ENCODE measurements around the gene KCNMA1.

The KCNMA1 gene

GRCh38 chr10:77240706-77241349, 396.8 kb downstream of the KCNMA1 start:
- DNase-seq (ENCODE audit: low read depth) = no peak

DNA sequence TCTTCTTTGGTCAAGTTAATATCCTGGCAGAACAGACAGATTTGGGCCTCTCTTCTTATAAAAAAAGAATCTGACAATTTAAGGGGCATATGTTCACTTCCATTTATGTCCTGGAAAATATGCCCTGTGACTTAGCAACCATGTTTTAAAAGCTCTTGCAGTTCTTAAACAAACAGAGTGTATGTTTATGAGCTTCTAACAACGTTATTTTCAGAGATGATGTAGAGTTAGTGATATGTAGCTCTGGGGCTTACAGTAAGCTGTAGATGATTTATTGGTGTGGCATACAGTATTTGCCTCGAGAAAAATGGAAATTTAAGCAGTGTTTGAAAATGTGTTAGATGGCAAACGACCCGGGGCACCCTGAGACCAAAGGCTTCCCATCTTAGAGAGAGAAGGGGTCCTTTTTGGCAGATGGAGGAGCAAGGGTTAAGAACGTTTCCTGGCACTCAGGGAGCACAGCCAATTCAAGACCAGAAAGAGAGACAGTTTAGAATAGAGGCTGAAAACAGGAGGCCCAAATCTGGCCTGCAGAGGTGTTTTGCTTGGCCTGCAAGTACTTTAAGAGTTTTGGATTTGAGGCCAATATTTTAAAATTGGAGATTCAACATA, 397.5 kb downstream of the KCNMA1 start:
- no peak for DNase-seq (ENCODE audit: low read depth)

DNA sequence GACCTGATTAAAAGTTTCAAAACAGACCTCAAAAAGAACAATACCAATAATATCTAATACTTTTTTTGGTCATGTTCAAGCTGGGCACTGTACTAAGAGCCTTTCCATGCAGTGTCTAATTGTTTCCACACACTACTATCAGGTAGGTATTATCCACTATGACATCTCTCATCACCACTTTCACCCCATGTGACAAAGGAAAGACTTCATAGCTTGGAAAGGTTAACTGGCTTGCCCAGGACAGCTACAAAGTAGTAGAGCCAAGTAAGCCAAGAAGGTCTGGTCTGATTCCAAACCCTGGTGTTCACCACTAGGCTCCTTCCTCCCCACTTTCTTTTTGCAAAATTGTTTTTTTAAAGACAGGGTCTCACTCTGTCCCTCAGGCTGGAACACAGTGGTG, 400.5 kb downstream of the KCNMA1 start:
- no peak for DNase-seq (ENCODE audit: low read depth)

DNA sequence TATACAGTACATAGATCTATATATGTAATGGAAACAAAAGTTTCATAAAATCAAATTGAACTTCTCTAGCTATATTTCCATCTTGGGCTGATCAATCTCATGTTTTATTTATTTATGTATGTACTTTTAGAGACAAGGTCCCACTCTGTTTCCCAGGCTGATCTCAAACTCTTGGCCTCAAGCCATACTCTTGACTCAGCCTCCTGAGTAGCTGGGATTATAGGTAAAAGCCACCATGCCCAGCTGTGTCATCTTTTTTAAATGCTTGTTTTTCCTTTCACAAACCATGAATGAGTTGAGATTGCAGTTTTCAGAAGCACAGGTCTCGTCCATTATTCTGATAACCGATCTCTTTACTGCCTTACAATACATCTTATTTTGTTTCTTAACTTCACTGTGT, 400.9 kb downstream of the KCNMA1 start:
- DNase-seq (ENCODE audit: low read depth) = peak; percentile 54

GRCh38 chr10:77236029-77236428, 401.6 kb downstream of the KCNMA1 start:
- DNase-seq (ENCODE audit: low read depth) = no peak

- no peak for DNase-seq (ENCODE audit: low read depth)
Observed at GRCh38 chr10:77234599-77234998, 403.0 kb downstream of the KCNMA1 start.

DNA sequence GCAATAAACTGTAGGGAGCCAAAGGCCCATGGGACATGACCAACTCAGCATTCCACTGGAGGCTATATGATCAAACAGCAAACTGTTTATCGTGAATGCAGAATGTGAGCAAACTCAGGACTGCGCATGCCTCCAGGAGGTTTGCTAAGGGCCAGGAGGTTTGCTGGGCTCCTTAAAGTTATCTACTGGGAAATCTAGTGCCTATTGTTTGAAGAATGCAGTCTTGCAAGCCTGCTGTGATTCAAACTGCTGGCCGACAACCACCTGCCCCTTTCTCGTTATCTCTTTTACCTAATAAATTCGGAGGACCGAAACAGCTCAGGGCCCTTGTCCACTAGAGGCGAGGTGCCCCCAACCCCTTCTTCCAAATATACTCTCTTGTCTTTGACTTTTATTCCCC, 404.1 kb downstream of the KCNMA1 start:
- no peak for DNase-seq (ENCODE audit: low read depth)

DNA sequence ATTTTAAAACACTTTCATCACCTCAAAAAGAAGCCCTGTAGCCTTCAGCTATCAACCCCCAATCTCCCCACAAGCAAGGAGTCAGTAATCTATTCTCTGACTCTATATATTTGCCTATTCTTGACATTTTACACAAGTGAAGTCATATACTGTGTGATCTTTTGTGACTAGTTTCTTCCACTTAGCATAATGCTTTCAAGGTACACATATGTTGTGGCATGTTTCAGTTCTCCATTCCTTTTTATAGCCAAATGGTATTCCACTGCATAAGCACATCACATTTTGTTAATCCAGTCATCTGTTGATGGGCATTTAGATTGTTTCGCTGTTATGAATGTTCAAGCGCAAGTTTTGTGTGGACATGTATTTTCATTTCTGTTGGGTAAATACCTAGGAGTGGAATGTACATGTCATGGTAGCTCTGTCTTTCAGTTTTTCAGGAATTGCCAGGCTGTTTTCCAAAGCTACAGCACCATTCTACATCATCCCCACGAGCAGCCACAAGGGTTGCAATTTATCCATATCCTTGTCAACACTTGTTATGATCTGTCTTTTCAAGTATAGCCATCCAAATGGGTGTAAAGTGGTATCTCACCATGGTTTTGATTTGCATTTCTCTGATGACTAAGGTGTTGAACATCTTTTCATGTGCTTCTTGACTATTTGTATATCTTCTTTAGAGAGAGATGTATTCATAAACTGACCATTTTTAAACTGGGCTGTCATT, 405.6 kb downstream of the KCNMA1 start:
- no peak for DNase-seq (ENCODE audit: low read depth)

GRCh38 chr10:77231375-77231774, 406.2 kb downstream of the KCNMA1 start:
- no peak for DNase-seq (ENCODE audit: low read depth)

- DNase-seq (ENCODE audit: low read depth) = peak; percentile 64
Observed at GRCh38 chr10:77230194-77230593, 407.4 kb downstream of the KCNMA1 start.

DNA sequence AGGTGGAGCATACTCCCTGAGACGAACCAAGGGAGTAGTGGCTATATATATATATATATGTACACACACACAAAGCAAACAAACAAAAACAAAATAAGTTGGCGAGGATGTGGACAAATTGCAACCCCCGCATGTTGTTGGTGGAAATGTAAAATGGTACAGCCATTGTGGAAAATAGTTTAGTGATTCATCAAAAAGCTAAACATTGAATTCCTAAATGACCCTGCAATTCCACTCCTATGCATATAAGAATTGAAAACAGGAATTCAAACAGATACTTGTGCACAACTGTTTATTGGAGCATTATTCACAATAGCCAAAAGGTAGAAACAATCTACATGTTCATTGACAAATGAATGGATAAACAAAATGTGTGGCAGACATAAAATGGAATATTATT, 407.9 kb downstream of the KCNMA1 start:
- DNase-seq (ENCODE audit: low read depth) = no peak

DNA sequence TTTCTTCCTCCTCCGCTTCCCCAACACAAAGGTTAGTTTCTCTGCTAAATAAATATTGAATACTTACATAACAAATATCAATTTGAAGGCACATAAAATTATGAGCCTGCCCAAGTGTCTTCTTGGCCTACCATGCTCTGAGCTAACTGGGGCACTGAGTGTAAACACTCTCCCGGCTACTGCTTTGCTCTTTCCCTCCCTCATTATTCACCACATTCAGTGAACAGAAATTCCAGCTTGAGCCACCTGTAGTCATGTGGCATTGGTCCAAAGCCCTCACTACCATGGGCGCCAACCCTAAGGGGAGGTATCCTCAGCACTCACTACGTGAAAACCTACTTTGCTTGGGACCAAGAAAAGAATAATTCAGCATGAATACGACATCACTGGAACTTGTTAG, 409.0 kb downstream of the KCNMA1 start:
- DNase-seq (ENCODE audit: low read depth) = no peak

- no peak for DNase-seq (ENCODE audit: low read depth)
Observed at GRCh38 chr10:77226853-77227565, 410.6 kb downstream of the KCNMA1 start.

DNA sequence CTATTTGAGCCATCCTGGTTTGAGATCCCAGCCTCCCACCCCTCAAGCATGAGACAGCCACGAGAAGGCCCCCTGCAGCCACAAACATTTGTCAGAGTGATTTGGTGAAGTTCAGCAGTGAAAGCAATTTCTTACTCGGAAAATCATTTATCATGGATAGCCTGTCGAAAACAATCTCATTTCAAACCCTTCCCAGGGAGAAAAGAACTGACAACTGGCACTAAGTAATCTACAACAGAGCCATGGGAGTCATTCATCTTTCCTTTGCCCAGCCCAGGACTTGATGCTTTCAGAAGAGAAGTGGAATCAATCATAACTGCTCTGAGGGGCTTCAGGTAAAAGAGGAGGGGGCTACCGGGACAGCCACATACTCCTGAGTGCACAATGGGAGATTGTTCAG, 411.2 kb downstream of the KCNMA1 start:
- DNase-seq (ENCODE audit: low read depth) = no peak

DNA sequence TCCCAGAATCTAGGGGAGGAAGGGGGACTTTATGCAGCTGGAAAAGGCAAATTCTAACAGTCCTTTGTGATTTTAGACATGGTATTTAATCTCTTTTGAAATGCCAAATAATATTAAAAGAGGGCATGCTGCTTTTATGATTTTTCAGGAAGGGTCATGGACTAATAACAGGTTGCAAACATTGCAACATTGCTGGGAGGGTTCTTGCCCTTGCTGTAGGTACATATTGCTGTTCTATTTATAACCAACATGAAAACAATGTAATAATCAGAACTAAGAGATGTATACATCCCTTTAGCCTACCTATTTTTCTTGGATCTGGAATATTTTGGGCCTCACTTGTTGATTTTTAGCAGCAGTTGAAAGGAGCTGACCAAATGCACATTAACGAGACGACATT, 411.6 kb downstream of the KCNMA1 start:
- no peak for DNase-seq (ENCODE audit: low read depth)

- peak; percentile 21 for DNase-seq (ENCODE audit: low read depth)
Observed at GRCh38 chr10:77223526-77224460, 413.8 kb downstream of the KCNMA1 start.

DNA sequence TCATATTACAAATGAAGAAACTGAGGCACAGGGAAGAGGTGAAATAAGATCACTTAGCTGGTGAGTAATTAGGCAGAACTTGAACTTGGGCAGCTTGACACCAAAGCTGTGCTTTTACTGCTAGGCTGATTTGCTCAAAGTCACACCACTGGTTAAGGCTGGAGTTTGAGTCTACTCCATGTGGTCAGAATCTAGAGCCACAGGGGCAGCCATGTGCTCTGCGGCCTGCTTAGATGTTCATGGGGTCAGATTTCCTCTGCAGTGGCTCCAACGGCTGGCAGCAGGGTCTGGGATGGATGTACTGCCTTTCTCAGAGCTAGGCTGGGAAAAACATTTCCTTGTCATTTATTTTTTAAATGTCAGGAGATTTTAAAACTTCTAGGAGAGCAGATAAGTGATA, 417.5 kb downstream of the KCNMA1 start:
- no peak for DNase-seq (ENCODE audit: low read depth)

DNA sequence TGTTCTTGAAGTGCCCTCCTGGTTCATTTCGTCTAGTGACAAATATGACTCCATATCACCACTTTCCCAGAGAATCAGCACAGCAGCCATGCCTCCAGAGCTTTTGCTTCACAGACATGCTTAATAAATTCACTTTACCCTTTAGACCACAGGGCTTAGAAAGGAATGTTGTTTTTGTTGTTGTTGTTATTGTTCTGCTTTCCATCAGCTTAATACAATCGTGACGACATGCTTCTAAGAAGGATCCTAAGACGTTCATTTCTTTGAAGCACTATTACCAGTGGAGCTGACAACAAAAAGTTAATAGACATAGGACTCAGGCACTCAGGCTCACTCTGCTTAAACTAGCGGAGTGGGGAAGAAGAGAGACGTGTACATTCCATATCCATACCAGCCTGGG, 418.6 kb downstream of the KCNMA1 start:
- DNase-seq (ENCODE audit: low read depth) = no peak

GRCh38 chr10:77214799-77215198, 422.8 kb downstream of the KCNMA1 start:
- no peak for DNase-seq (ENCODE audit: low read depth)

GRCh38 chr10:77212632-77213031, 425.0 kb downstream of the KCNMA1 start:
- no peak for DNase-seq (ENCODE audit: low read depth)

GRCh38 chr10:77210645-77211044, 427.0 kb downstream of the KCNMA1 start:
- DNase-seq (ENCODE audit: low read depth) = no peak
